Lower leg skin (tissue), 3 donors: ENCODE data around the gene GATA2.

ENCODE experiments used
- POLR2A ChIP-seq, 2 donors: fragments of 450-650 bp; IDR thresholded peaks; one replicate each; pipeline ENCODE4 v1.6.1; 2016 to 2017; ENCODE audit warnings: antibody characterized with exemption in 2 of 2, mild to moderate bottlenecking in 1 of 2, moderate library complexity in 1 of 2
- TF ChIP-seq, protein P1 (sequence below), 3 donors: fragments of 450-650 bp; IDR thresholded peaks; one replicate each; pipeline ENCODE4 v1.5.1; 2016; ENCODE audit warnings: antibody characterized with exemption in 3 of 3, mild to moderate bottlenecking in 3 of 3, moderate library complexity in 2 of 3

DNA sequence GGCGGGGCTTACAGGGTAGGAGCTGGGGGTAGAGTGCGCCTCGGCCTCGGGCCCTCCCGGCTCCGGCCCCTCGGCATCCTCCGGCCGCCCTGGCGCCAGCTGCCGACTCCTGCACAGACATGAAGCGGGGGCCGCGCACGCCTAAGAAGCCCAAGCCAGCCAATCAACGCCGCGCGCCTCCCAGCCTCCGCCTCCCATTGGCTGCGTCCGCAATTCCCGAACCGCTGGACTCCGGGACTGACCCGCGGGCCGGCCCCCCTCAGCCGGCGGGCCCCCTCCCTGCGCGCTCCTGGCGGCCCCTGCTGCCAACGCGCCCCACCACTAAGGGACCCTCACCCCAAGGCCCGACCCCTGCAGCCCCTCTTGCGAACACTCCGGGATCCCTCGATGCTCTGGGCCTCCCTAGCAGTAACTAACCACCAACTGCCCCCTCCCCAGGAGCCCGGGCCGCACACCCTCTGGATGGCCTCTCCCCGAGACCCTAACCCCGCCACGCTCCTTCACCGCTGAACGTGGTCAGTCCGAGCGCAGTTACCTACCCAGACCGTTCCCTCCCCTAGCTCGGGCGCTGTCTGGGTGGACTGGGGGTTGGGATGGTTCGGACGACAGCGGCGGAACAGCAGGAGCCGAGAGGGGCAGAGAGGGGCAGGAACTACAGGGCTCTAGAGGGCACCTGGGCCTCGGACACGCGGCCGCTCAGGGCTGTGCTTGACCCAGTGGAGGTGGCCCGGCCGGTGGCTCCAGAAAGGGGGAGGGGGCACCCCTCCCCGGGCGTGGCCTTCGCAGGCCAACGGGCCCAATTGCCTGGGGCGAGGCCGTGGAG is 5.0 kb downstream of the GATA2 start:
- TF ChIP-seq, protein P1, sequence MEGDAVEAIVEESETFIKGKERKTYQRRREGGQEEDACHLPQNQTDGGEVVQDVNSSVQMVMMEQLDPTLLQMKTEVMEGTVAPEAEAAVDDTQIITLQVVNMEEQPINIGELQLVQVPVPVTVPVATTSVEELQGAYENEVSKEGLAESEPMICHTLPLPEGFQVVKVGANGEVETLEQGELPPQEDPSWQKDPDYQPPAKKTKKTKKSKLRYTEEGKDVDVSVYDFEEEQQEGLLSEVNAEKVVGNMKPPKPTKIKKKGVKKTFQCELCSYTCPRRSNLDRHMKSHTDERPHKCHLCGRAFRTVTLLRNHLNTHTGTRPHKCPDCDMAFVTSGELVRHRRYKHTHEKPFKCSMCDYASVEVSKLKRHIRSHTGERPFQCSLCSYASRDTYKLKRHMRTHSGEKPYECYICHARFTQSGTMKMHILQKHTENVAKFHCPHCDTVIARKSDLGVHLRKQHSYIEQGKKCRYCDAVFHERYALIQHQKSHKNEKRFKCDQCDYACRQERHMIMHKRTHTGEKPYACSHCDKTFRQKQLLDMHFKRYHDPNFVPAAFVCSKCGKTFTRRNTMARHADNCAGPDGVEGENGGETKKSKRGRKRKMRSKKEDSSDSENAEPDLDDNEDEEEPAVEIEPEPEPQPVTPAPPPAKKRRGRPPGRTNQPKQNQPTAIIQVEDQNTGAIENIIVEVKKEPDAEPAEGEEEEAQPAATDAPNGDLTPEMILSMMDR (IDR thresholded peaks at IDR 0.05) = no peak
- TF ChIP-seq POLR2A (IDR thresholded peaks at IDR 0.05) = no peak
